ENCODE data around the gene SLC36A3.

SLC36A3 gene

GRCh38 chr5:151303666-151304065, at the start of gene SLC36A3:
TSS of gene SLC36A3 (minus strand) at chr5:151303766. CDS start at chr5:151303354, 412 bp downstream.
- H3K4me3 ChIP-seq (ENCODE audit: low read depth, low read length): no peak within 1 kb of the TSS
- TF ChIP-seq CTCF (IDR thresholded peaks at IDR 0.05; ENCODE audit: low read depth, low read length): no peak

DNA sequence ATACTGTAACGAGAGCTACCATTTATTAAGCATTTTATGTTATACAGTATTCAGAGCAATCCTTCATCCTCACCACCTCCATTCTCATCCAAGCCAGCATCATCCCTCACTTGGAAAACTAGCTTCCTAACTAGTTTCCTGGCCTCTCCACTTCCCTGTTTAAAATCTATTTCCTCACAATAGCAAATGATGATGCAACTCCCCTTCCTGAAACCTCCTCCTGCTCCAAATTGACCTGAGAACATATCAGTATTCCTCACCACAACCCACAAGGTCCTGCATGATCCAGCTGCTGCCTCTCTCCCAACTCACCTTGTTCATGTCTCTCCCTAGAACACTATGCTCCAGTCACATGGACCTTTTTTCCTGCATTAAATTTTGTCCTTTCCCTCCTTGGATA, 48.1 kb upstream of the SLC36A3 start:
- no peak overlapping the region for H3K4me3 ChIP-seq (ENCODE audit: low read depth, low read length)

DNA sequence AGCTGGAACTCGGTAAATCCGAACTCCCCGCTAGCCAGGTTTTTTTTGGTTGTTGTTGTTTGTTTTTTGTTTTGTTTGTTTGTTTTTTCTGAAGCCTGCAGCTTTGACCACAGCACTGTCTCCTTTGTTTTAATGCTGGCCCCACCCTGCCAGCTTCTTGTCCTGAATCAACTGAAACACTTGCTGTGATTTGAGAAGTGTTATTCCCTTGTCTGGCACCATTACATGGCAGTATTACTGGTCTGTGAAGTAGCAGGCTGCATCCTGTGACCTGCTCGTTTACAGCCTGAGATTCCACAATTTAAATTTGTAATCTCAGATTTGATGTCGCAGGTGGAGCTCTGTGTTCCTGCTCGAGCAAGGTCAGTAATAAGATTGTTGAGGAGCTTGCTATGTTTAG, 45.2 kb upstream of the SLC36A3 start:
- TF ChIP-seq CTCF (IDR thresholded peaks at IDR 0.05; ENCODE audit: low read depth, low read length): no peak
- no peak overlapping the region for H3K4me3 ChIP-seq (ENCODE audit: low read depth, low read length)

More for the DNA sequence above, 48.1 kb upstream of the SLC36A3 start:
- no peak for TF ChIP-seq CTCF (IDR thresholded peaks at IDR 0.05; ENCODE audit: low read depth, low read length)

DNA sequence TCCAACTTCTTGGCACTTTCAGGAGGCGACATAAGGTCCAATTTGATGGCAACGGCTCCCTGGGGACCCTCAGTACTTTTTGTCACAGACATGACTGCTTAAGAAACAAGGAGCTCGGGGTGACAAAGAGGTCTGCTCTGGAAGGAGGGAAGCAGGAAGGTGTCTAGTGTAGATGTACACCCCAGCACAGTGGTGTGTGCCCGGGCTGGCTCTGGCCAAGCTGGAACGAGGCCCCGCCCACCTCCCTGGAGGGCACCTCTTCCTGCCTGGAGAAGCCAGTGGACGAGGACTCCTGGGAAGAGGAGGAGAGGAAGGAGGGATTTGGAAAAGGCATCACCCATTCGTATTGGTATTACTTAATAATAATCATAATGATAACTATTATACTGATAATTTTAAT, 43.8 kb upstream of the SLC36A3 start, which contains the start of gene SLC36A2:
Gene SLC36A2, minus strand, starts transcription at position 191 of the 400 bp plus-strand sequence. Its CDS starts 99 bp downstream, at position 92.
- TF ChIP-seq CTCF (IDR thresholded peaks at IDR 0.05; ENCODE audit: low read depth, low read length): no peak
- no peak within 1 kb of the TSS for H3K4me3 ChIP-seq (ENCODE audit: low read depth, low read length)

GRCh38 chr5:151345808-151346478, 42.4 kb upstream of the SLC36A3 start:
- H3K4me3 ChIP-seq (ENCODE audit: low read depth, low read length): no peak overlapping the region
- TF ChIP-seq CTCF (IDR thresholded peaks at IDR 0.05; ENCODE audit: low read depth, low read length): no peak

- no peak overlapping the region for H3K4me3 ChIP-seq (ENCODE audit: low read depth, low read length)
- TF ChIP-seq CTCF (IDR thresholded peaks at IDR 0.05; ENCODE audit: low read depth, low read length): no peak
These were observed 41.7 kb upstream of the SLC36A3 start for GRCh38 chr5:151345187-151345807.

- TF ChIP-seq CTCF (IDR thresholded peaks at IDR 0.05; ENCODE audit: low read depth, low read length): no peak
- no peak overlapping the region for H3K4me3 ChIP-seq (ENCODE audit: low read depth, low read length)
These were observed 40.5 kb upstream of the SLC36A3 start for GRCh38 chr5:151344088-151344487.
